ENCODE results near the gene ZNF778.

ZNF778 gene

DNA sequence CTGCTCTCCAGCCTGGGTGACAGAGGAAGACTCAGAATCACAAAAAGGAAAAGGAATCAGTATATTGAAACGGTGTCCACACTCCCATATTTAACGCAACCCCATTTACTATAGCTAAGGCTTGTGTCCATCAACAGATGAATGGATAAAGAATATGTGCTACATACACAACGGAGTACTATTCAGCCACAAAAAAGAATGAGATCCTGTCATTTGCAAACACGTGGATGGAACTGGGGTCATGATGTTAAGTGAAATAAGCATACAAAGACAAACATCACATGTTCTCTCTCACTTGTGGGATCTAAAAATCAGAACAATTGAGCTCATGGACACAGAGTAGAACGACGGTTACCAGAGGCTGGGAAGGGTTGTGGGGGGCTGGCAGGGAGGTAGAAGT, 55.1 kb downstream of the ZNF778 start:
- ChIA-PET POLR2A (interaction anchor here (0.7 kb wide), 1 partner anchor 36 kb away, joined by 3 read pairs; no protein-coding TSS in a partner anchor), CTCF (interaction anchor here (1.9 kb wide), 1 partner anchor 17 kb away, joined by 5 read pairs; no protein-coding TSS in a partner anchor)
- H3K4me1 ChIP-seq (ENCODE audit: control insufficient read depth, insufficient read depth, low read length): no peaks in the 10 kb centered on the region
- peak; percentile 59 for TF ChIP-seq ZNF146 (tag by site-specific recombination; IDR thresholded peaks at IDR 0.05)
- no peak for TF ChIP-seq ZNF777 (tag by site-specific recombination; IDR thresholded peaks at IDR 0.05; ENCODE audit: borderline replicate concordance)
- TF ChIP-seq ZNF701 (tag by site-specific recombination; IDR thresholded peaks at IDR 0.05): no peak
- TF ChIP-seq FEZF1 (tag by site-specific recombination; IDR thresholded peaks at IDR 0.05): no peak
- TF ChIP-seq, protein P1, sequence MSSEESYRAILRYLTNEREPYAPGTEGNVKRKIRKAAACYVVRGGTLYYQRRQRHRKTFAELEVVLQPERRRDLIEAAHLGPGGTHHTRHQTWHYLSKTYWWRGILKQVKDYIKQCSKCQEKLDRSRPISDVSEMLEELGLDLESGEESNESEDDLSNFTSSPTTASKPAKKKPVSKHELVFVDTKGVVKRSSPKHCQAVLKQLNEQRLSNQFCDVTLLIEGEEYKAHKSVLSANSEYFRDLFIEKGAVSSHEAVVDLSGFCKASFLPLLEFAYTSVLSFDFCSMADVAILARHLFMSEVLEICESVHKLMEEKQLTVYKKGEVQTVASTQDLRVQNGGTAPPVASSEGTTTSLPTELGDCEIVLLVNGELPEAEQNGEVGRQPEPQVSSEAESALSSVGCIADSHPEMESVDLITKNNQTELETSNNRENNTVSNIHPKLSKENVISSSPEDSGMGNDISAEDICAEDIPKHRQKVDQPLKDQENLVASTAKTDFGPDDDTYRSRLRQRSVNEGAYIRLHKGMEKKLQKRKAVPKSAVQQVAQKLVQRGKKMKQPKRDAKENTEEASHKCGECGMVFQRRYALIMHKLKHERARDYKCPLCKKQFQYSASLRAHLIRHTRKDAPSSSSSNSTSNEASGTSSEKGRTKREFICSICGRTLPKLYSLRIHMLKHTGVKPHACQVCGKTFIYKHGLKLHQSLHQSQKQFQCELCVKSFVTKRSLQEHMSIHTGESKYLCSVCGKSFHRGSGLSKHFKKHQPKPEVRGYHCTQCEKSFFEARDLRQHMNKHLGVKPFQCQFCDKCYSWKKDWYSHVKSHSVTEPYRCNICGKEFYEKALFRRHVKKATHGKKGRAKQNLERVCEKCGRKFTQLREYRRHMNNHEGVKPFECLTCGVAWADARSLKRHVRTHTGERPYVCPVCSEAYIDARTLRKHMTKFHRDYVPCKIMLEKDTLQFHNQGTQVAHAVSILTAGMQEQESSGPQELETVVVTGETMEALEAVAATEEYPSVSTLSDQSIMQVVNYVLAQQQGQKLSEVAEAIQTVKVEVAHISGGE (tag by site-specific recombination; conservative IDR thresholded peaks at IDR 0.05; ENCODE audit: low read depth): no peak
- TF ChIP-seq ZNF10 (tag by site-specific recombination; IDR thresholded peaks at IDR 0.05): no peak
- TF ChIP-seq, protein P2, sequence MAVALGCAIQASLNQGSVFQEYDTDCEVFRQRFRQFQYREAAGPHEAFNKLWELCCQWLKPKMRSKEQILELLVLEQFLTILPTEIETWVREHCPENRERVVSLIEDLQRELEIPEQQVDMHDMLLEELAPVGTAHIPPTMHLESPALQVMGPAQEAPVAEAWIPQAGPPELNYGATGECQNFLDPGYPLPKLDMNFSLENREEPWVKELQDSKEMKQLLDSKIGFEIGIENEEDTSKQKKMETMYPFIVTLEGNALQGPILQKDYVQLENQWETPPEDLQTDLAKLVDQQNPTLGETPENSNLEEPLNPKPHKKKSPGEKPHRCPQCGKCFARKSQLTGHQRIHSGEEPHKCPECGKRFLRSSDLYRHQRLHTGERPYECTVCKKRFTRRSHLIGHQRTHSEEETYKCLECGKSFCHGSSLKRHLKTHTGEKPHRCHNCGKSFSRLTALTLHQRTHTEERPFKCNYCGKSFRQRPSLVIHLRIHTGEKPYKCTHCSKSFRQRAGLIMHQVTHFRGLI (tag by site-specific recombination; IDR thresholded peaks at IDR 0.05): no peak
- TF ChIP-seq ZSCAN16 (tag by site-specific recombination; IDR thresholded peaks at IDR 0.05): no peak
- H3K36me3 ChIP-seq (ENCODE audit: control insufficient read depth in 2 of 2, insufficient read depth in 1 of 2, low read length in 2 of 2): peaks cover 4 to 86% of the 10 kb centered on the region in 2 experiments; a peak in 2 of 3 replicates
- no peak overlapping the region for H3K27ac ChIP-seq (ENCODE audit: extremely low read depth, low read depth, low read length)
- no peaks in the 10 kb centered on the region for H3K9me3 ChIP-seq (ENCODE audit: control insufficient read depth, insufficient read depth, low read depth, low read length)
- no peak overlapping the region for H3K4me3 ChIP-seq (ENCODE audit: low read depth, low read length)

DNA sequence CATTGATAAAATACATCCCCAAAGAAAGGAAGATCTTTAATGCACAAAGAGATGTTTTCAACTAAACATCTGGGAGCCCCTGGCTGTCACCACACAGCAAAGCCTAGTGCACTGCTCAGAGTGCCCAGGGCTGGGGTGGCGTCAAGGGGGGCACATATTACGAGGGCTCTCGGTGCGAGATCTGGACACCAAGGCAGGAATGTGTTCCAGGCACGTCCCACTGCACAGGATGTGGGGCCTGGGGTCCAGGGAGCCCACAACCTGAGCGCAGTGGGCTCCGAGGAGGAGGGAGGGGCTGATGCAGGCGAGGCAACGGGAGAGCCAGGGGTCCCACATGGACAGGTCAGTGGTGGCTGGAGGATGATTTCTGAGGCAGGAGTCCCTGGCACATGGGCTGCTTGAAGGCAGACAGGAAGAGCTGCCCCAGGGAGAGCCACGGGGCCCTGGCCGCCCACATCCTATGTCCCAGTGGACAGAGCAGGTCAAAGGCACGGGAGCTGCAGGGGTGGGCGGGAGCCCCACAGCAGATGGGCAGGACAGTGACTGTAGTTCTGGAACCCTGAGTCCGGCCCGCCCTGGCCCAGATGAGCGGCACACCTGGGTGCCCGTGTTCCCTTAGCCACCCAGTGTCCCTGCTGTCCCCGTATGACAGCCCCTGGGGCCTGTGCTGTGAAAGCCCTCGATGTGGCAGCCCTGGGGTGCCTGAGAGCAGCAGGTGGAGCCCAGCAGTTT, 56.4 kb downstream of the ZNF778 start:
- H3K4me3 ChIP-seq (ENCODE audit: low read depth, low read length): no peak overlapping the region
- H3K27ac ChIP-seq (ENCODE audit: extremely low read depth, low read depth, low read length): no peak overlapping the region
- peaks cover 4 to 93% of the 10 kb centered on the region in 2 experiments; a peak in 2 of 3 replicates for H3K36me3 ChIP-seq (ENCODE audit: control insufficient read depth in 2 of 2, insufficient read depth in 1 of 2, low read length in 2 of 2)
- CTCF ChIA-PET: interaction anchor here (1.9 kb wide), 1 partner anchor 16 kb away, joined by 5 read pairs; no protein-coding TSS in a partner anchor
- no peaks in the 10 kb centered on the region for H3K4me1 ChIP-seq (ENCODE audit: control insufficient read depth, insufficient read depth, low read length)
- POLR2A ChIA-PET: no interaction called here
- H3K9me3 ChIP-seq (ENCODE audit: control insufficient read depth, insufficient read depth, low read depth, low read length): no peaks in the 10 kb centered on the region
- TF ChIP-seq, protein P1 (tag by site-specific recombination; conservative IDR thresholded peaks at IDR 0.05; ENCODE audit: low read depth): no peak
- no peak for TF ChIP-seq ZNF530 (tag by site-specific recombination; IDR thresholded peaks at IDR 0.05; ENCODE audit: low read depth)
- TF ChIP-seq ZBTB7A (tag by site-specific recombination; IDR thresholded peaks at IDR 0.05; ENCODE audit: low read depth): no peak
- TF ChIP-seq ZNF37A (tag by site-specific recombination; IDR thresholded peaks at IDR 0.05): no peak
- no peak for TF ChIP-seq ZNF350 (tag by site-specific recombination; IDR thresholded peaks at IDR 0.05)
- TF ChIP-seq, protein P3, sequence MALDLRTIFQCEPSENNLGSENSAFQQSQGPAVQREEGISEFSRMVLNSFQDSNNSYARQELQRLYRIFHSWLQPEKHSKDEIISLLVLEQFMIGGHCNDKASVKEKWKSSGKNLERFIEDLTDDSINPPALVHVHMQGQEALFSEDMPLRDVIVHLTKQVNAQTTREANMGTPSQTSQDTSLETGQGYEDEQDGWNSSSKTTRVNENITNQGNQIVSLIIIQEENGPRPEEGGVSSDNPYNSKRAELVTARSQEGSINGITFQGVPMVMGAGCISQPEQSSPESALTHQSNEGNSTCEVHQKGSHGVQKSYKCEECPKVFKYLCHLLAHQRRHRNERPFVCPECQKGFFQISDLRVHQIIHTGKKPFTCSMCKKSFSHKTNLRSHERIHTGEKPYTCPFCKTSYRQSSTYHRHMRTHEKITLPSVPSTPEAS (tag by site-specific recombination; IDR thresholded peaks at IDR 0.05): no peak
- no peak for TF ChIP-seq ZNF626 (tag by site-specific recombination; IDR thresholded peaks at IDR 0.05)
- no peak for TF ChIP-seq ZNF311 (tag by site-specific recombination; IDR thresholded peaks at IDR 0.05; ENCODE audit: borderline replicate concordance)
- TF ChIP-seq ZNF223 (tag by site-specific recombination; IDR thresholded peaks at IDR 0.05): no peak
- TF ChIP-seq YY1 (tag by site-specific recombination; IDR thresholded peaks at IDR 0.05): no peak
- TF ChIP-seq, protein P4, sequence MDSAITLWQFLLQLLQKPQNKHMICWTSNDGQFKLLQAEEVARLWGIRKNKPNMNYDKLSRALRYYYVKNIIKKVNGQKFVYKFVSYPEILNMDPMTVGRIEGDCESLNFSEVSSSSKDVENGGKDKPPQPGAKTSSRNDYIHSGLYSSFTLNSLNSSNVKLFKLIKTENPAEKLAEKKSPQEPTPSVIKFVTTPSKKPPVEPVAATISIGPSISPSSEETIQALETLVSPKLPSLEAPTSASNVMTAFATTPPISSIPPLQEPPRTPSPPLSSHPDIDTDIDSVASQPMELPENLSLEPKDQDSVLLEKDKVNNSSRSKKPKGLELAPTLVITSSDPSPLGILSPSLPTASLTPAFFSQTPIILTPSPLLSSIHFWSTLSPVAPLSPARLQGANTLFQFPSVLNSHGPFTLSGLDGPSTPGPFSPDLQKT (IDR thresholded peaks at IDR 0.05; ENCODE audit: borderline replicate concordance, low read depth, low read length): no peak
- no peak for TF ChIP-seq ZNF521 (tag by site-specific recombination; IDR thresholded peaks at IDR 0.05)
- no peak for TF ChIP-seq ZNF549 (tag by site-specific recombination; IDR thresholded peaks at IDR 0.05)
- no peak for TF ChIP-seq ZNF324 (tag by site-specific recombination; IDR thresholded peaks at IDR 0.05)
- TF ChIP-seq ZNF157 (tag by site-specific recombination; IDR thresholded peaks at IDR 0.05): no peak
